Neural crest cell (in vitro differentiated cells): ENCODE data around the gene RAMP1. TPM values are rescaled to one million over a fixed set of nuclear protein-coding genes. Genes with fewer than 3 reads are reported as not detected.

ENCODE experiments used
- DNase-seq: peaks from one replicate; pipeline ENCODE4 v3.0.0; 2021; ENCODE audit warnings: low read depth, mixed read lengths, low spot score
- H3K27ac Mint-ChIP-seq: one replicate; pipeline ENCODE4 v1.8.0; 2021; ENCODE audit warnings: mild to moderate bottlenecking, mixed read lengths; ENCODE audit not compliant: unreplicated experiment
- H3K27me3 Mint-ChIP-seq: 2 replicates; pipeline ENCODE4 v1.8.0; 2021; ENCODE audit warnings: low read depth, mild to moderate bottlenecking, mixed read lengths
- H3K36me3 Mint-ChIP-seq: 2 replicates; pipeline ENCODE4 v1.8.0; 2021; ENCODE audit warnings: low read depth, mild to moderate bottlenecking, mixed read lengths
- H3K4me1 Mint-ChIP-seq: 2 replicates; pipeline ENCODE4 v1.8.0; 2021; ENCODE audit warnings: mixed read lengths
- H3K4me3 Mint-ChIP-seq: one replicate; pipeline ENCODE4 v1.8.0; 2021; ENCODE audit warnings: mild to moderate bottlenecking, mixed read lengths
- H3K9me3 Mint-ChIP-seq: 2 replicates; pipeline ENCODE4 v1.8.0; 2021; ENCODE audit warnings: mixed read lengths
- total RNA-seq: library from RNA; stranded (reverse); gene quantifications from 2 replicates; pipeline ENCODE4 v1.2.1, GENCODE V29; 2021
- TF ChIP-seq, protein P1 (sequence below): fragments of 200-600 bp; sonication (generic); conservative IDR thresholded peaks from 2 replicates; pipeline ENCODE4 v1.5.0; 2021; ENCODE audit warnings: antibody characterized with exemption, mild to moderate bottlenecking

Gene RAMP1
- total RNA-seq, 1 donor from 2014 or later, result 0.58 TPM

DNA sequence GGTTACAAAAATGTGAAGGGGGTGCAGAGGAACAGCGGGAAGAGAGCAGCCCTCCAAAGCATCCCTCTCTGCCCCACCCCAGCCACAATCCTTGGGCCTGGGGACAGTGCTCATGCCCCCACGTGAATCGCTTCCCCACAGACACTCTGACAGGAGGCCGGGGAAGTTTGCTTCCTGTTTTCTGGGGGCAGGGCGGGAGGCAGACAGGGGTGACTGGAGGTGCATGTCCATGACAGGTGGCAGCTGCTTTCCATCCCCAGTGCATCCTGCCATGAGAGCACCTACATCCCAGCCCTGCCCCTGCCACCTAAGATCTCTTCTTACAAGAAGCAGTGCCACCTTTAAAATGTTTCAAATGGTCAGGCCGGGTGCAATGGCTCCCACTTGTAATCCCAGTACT lies 60.2 kb downstream of the RAMP1 start:
- H3K4me3 Mint-ChIP-seq, result no peak overlapping the region
- no peaks in the 10 kb centered on the region for H3K36me3 Mint-ChIP-seq
- H3K27ac Mint-ChIP-seq, result no peak overlapping the region
- H3K4me1 Mint-ChIP-seq, result peaks cover 11% of the 10 kb centered on the region
- no peak for DNase-seq
- TF ChIP-seq, protein P1, sequence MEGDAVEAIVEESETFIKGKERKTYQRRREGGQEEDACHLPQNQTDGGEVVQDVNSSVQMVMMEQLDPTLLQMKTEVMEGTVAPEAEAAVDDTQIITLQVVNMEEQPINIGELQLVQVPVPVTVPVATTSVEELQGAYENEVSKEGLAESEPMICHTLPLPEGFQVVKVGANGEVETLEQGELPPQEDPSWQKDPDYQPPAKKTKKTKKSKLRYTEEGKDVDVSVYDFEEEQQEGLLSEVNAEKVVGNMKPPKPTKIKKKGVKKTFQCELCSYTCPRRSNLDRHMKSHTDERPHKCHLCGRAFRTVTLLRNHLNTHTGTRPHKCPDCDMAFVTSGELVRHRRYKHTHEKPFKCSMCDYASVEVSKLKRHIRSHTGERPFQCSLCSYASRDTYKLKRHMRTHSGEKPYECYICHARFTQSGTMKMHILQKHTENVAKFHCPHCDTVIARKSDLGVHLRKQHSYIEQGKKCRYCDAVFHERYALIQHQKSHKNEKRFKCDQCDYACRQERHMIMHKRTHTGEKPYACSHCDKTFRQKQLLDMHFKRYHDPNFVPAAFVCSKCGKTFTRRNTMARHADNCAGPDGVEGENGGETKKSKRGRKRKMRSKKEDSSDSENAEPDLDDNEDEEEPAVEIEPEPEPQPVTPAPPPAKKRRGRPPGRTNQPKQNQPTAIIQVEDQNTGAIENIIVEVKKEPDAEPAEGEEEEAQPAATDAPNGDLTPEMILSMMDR, result no peak
- no peaks in the 10 kb centered on the region for H3K9me3 Mint-ChIP-seq
- H3K27me3 Mint-ChIP-seq, result no peaks in the 10 kb centered on the region

DNA sequence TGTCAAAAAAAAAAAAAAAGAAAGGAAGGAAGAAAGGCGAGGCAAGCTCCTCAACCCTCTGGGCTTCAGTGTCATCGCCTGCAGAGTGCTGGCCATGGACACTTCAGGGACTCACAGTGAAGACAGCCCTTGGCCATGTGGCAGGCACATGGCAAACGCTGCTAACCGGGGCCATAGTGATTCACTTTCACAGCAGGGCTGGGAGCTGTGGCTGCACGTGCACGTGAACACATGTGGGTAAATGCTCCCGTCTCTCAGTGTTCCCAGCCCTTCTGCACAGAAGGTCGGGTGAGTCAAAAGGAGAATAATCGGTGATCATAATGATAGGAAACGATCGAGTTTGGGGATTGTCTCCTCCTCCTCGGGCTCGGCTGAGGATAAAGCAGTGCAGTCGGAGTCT lies 61.2 kb downstream of the RAMP1 start:
- H3K27me3 Mint-ChIP-seq, result no peaks in the 10 kb centered on the region
- H3K27ac Mint-ChIP-seq, result no peak overlapping the region
- no peak overlapping the region for H3K4me3 Mint-ChIP-seq
- peaks cover 11% of the 10 kb centered on the region for H3K4me1 Mint-ChIP-seq
- H3K9me3 Mint-ChIP-seq, result no peaks in the 10 kb centered on the region
- no peak for DNase-seq
- TF ChIP-seq, protein P1, result no peak
- no peaks in the 10 kb centered on the region for H3K36me3 Mint-ChIP-seq

DNA sequence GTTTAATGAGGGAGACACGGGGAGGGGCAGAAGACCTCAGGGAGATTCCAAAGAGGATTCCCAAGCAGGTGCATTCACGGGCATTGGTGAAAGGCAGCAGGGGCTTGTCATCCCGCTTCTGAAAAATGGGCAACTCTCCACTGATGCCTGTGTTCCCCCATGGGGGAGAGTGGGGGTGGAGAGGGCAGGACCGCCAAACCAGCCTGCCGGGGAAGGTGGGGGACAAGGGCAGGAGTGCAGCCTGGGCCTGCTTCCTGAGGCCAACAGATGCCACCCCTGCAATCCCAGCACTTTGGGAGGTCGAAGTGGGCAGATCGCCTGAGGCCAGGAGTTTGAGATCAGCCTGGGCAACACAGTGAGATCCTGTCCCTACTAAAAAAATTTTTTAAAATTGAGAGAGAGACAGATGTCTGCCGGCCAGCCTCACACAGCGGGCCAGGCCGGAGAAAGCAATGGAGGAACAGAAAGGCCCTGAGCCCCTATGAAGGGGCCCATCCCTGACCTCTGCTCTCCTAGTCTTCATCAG lies 62.6 kb downstream of the RAMP1 start:
- Mint-ChIP-seq H3K4me3 (no peak overlapping the region), H3K27me3 (no peaks in the 10 kb centered on the region), H3K27ac (no peak overlapping the region), H3K4me1 (peaks cover 10% of the 10 kb centered on the region), H3K36me3 (no peaks in the 10 kb centered on the region), H3K9me3 (no peaks in the 10 kb centered on the region)
- TF ChIP-seq, protein P1, result no peak
- DNase-seq, result no peak

DNA sequence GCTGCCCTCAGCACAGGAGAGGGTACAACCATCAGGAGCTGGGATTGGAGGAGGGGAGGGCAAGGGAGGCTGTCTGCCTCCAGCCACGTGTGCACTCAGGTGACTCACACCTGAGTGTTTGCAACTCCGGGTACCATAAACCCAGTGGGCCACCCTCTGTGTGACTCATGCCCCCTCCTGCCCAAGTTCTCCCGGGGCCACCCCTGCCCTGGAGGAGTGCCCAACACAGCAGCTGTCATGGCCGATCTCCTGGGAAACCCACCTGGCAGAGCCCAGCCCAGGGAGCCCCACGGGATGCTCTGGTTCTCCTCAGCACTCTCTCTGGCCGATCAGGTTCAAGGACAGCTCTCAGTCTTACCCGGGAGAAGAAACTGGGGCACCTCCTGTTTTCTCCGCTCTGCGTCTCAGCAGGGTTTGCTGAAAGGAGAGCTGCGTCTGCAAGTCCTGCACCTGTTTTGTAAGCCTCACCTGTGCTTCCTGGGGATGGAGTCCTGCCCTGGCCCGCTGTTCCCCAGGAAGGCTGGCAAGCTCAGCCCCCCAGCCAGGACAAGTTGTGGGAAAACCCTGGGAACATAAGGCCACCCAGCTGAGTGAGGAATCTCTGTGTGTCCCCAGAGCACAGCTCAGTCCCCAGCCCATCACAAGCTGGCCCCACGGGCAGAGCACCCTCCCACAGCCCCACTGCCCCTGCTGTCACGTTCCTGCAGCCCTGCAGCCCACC lies 63.4 kb downstream of the RAMP1 start:
- TF ChIP-seq, protein P1, result no peak
- no peak overlapping the region for H3K27ac Mint-ChIP-seq
- H3K4me3 Mint-ChIP-seq, result no peak overlapping the region
- peaks cover under 1% of the 10 kb centered on the region for H3K27me3 Mint-ChIP-seq
- peaks cover 7% of the 10 kb centered on the region for H3K4me1 Mint-ChIP-seq
- peaks cover under 1% of the 10 kb centered on the region for H3K9me3 Mint-ChIP-seq
- DNase-seq, result no peak
- no peaks in the 10 kb centered on the region for H3K36me3 Mint-ChIP-seq

DNA sequence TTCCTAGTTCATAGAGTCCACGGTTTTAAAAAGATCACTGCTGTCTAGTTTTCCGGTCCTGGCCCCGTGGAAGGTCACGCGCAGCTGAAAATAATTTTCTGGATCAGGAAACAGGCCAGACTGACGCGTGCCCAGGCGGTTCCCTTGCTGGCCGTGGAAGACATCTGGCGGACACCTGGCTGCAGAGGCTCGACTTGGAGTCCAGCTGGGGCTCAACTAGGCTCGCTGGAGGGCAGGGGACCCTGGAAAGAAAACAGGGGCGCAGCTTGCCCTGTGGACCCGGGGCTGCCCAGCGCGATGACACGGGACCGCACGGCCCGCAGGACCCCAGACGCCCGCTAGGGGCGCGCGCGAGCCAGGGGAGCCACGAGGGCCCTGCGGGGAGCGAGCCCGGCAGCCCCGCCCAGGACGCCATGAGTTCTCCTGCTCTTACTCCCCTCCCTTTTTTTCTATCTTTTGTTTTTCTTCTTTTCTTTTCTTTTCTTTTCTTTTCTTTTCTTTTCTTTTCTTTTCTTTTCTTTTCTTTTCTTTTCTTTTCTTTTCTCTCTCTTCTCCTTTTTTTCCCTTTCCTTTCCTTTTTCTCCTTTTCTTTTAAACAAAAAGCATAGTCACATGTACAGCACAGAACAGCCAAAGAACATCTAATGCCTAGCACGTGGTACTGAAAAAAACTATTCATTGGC lies 64.2 kb downstream of the RAMP1 start:
- Mint-ChIP-seq H3K4me3 (no peak overlapping the region), H3K36me3 (no peaks in the 10 kb centered on the region), H3K27me3 (peaks cover 2% of the 10 kb centered on the region), H3K27ac (no peak overlapping the region), H3K9me3 (peaks cover 2% of the 10 kb centered on the region), H3K4me1 (peaks cover 7% of the 10 kb centered on the region)
- TF ChIP-seq, protein P1, result peak; percentile 97
- peak; percentile 85 for DNase-seq
